Measurements from ENCODE around the gene NXPH1. TPM values are rescaled to one million over a fixed set of nuclear protein-coding genes. Genes with fewer than 3 reads are reported as not detected.

Gene NXPH1
- total and polyA plus RNA-seq, 7 donors, result not detected

DNA sequence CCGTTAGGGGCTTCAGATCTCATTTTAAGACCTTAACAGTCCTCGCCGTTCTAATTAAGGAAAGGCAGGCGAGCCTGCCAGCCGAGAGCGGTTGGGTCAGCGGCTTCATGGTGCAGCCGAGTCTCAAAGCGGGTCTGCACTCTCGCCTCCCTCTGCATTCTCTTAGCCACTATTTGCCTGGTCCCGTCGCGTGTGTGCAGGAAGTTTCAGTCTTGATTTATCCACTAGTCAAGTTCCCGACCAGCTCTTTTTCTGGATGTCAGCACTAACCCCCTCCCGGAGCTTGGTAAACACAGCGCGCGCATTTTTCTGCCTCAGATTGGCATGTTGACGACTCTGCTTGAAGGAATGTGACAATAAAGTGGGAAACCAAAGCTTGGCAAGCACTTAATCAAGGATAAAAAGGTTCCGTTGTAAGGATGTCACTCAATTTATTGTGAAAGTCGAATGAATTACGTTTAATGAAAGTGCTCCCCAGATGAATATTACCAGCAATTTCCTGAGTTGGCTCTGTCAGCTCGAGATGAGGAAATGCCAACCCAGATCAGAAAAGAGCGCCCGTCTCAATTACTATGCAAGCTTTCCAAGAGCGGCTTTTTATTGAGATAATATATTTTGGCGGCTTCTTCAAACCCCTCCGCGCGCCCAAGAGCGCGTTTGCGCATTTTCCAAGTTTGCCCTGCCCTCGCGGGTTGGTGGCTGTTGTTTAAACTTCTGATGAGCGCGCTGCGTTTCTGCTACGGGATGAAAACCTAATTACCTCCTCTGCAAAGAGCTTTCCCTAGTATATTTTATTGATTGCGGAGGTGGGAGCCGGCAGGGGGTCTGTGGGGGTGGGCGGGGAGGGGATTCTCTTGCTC lies 7.9 kb downstream of the NXPH1 start:
- Histone ChIP-seq H3K27me3 (peaks cover 42 to 89% (median 67%) of the 10 kb centered on the region in 3 donors), H3K9me3 (peaks cover 0 to 4% (median 0%) of the 10 kb centered on the region in 4 donors)

DNA sequence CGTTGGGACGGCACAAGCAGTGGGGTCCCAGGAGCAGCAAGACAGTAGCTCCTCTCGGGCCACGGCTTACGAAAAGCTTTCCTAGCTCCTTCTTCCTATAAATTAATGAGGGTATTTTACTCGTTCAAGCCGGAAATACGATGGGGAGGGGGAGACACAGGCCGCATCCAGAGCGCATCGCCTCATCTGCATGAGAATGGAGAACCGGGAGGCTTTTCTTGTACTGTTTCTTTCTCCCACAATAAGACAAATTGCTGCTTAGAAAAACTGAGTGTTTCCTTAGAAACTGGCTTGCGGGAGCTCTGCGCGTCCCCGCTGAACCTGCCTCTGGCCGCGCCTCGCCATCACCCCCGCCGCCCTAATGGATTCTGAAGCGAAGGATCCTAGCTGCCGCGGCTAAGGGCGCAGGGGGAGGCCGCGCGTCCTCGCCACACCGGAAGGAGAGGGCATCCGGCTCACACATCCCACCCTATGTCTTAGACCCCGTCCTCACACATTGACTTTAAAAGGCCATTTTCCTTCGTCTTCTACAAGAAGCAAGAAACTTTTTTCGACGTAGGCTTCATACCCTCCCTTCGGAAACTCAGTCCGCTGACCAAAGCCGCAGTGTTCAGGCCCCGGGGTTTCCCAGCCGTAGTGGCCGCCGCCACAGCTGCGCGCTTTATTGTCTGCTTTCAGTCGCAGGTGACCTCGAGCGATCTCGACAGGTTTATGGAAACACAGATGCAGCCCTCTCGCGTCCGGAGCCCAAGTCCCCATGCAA lies 8.8 kb downstream of the NXPH1 start:
- peaks cover 0 to 4% (median 0%) of the 10 kb centered on the region in 4 donors for H3K9me3 ChIP-seq
- H3K4me1 ChIP-seq, result peaks cover 0 to 16% (median 6%) of the 10 kb centered on the region in 4 donors
- intact Hi-C loops (cut with DNase I), result no loop called here
- peaks cover 35 to 80% (median 58%) of the 10 kb centered on the region in 3 donors for H3K27me3 ChIP-seq
- 8 to 31% methylated on average over 51 of the region's 51 CpGs for whole genome bisulfite sequencing, 2 donors
- TF ChIP-seq, protein P1, sequence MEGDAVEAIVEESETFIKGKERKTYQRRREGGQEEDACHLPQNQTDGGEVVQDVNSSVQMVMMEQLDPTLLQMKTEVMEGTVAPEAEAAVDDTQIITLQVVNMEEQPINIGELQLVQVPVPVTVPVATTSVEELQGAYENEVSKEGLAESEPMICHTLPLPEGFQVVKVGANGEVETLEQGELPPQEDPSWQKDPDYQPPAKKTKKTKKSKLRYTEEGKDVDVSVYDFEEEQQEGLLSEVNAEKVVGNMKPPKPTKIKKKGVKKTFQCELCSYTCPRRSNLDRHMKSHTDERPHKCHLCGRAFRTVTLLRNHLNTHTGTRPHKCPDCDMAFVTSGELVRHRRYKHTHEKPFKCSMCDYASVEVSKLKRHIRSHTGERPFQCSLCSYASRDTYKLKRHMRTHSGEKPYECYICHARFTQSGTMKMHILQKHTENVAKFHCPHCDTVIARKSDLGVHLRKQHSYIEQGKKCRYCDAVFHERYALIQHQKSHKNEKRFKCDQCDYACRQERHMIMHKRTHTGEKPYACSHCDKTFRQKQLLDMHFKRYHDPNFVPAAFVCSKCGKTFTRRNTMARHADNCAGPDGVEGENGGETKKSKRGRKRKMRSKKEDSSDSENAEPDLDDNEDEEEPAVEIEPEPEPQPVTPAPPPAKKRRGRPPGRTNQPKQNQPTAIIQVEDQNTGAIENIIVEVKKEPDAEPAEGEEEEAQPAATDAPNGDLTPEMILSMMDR (IDR thresholded peaks at IDR 0.05), result no peak
- H3K4me3 ChIP-seq, result no peak overlapping the region
- H3K27ac ChIP-seq, result no peak overlapping the region
- no peaks in the 10 kb centered on the region for H3K36me3 ChIP-seq
- no peak for DNase-seq

More for the DNA sequence above, 7.9 kb downstream of the NXPH1 start:
- 8 to 17% methylated on average over 42 of the region's 42 CpGs for WGBS, 2 donors
- Histone ChIP-seq H3K4me1 (peaks cover 0 to 22% (median 9%) of the 10 kb centered on the region in 4 donors), H3K4me3 (no peak overlapping the region), H3K36me3 (no peaks in the 10 kb centered on the region), H3K27ac (no peak overlapping the region)
- TF ChIP-seq POLR2A (IDR thresholded peaks at IDR 0.05) (no peak), POLR2AphosphoS5 (IDR thresholded peaks at IDR 0.05) (no peak), EP300 (IDR thresholded peaks at IDR 0.05) (no peak)
- TF ChIP-seq, protein P1 (IDR thresholded peaks at IDR 0.05), result no peak
- intact Hi-C loops (cut with DNase I), result no loop called here
- DNase-seq, result no peak

DNA sequence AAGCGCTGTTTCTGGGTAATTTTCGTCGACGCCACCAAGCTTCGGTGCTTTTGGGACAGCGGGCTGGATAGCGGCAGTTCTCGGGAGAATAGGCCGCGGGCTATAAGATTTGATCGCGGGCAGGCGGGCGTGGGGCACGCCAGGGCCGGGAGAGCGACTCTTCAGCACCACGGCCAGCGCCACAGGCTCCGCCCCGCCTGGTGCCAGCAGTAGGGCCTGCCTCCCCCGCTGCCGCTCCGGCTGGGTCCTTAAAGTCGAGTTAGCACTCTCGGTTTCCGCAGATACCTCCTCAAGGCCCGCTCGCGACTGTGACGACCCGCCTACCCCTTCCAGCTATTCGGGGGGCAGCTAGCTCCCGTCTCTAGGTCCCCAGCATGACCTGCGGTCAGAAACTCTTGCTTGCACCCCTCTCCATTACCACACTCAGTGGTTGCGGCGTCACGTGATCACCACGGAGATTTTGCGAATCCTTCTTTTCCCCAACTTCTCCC lies 9.4 kb downstream of the NXPH1 start:
- Histone ChIP-seq H3K27ac (no peak overlapping the region), H3K36me3 (no peaks in the 10 kb centered on the region), H3K4me1 (peaks cover 0 to 16% (median 6%) of the 10 kb centered on the region in 4 donors), H3K9me3 (peaks cover 0 to 4% (median 0%) of the 10 kb centered on the region in 4 donors), H3K4me3 (no peak overlapping the region), H3K27me3 (peaks cover 35 to 74% (median 55%) of the 10 kb centered on the region in 3 donors)
- 3 to 16% methylated on average over 40 of the region's 40 CpGs for WGBS, 2 donors
- no peak for DNase-seq
- intact Hi-C loops (cut with DNase I), result no loop called here
- TF ChIP-seq EP300 (IDR thresholded peaks at IDR 0.05) (no peak), POLR2AphosphoS5 (IDR thresholded peaks at IDR 0.05) (no peak), POLR2A (IDR thresholded peaks at IDR 0.05) (no peak)
- TF ChIP-seq, protein P1 (IDR thresholded peaks at IDR 0.05), result no peak

DNA sequence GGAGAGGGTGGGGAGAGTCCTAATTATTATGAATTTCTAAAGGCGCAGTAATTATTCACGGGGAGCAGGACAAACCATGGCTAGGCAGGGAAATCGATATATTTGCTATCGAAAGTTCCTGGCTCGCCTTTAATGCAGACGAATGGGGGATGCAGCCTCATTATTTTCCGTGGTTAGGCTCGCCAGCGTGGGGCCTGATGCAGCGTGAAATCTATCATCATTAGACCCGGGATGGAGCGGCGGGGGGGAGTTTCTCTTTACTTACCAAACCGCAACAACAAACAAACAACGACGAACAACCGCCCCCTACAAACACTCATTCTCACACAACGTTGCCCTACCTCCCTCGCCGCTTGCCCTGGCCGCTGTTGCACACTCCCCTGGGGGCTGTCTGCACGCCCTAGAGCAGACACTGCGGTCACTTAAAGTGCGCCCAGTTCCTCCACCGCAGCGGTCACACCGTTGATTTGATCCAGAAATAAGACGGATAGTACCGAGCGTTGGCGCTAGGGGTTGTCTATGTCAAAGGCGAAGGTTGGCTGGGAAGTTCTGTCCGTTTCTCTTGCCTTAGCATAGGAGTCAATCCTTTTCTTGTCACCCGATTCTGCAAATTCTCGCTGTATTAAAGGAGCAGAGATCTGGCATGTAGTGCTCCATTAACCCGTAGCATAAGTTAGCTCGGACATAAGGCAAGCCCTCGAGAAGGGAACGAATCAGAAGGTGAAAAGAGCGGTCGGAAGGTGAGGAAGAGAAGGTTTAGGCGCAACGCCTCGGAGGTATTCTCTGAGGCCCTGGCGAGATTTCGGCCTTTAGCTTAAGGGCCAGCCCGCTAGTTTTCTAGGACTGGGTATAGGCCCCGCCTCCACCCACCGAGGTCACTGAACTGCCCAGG lies 10.4 kb downstream of the NXPH1 start:
- Histone ChIP-seq H3K4me3 (no peak overlapping the region), H3K36me3 (no peaks in the 10 kb centered on the region), H3K27me3 (peaks cover 35 to 64% (median 55%) of the 10 kb centered on the region in 3 donors), H3K9me3 (peaks cover 0 to 4% (median 0%) of the 10 kb centered on the region in 4 donors), H3K27ac (no peak overlapping the region), H3K4me1 (peaks cover 0 to 16% (median 6%) of the 10 kb centered on the region in 4 donors)
- intact Hi-C loops (cut with DNase I), result no loop called here
- WGBS, 2 donors, result 10 to 39% methylated on average over 49 of the region's 49 CpGs
- no peak for DNase-seq
- TF ChIP-seq, protein P1 (IDR thresholded peaks at IDR 0.05), result no peak
- no peak for TF ChIP-seq POLR2A (IDR thresholded peaks at IDR 0.05)
- no peak for TF ChIP-seq POLR2AphosphoS5 (IDR thresholded peaks at IDR 0.05)
- no peak for TF ChIP-seq EP300 (IDR thresholded peaks at IDR 0.05)

All from sigmoid colon (tissue), 7 donors.